HepG2 (cell line): Measurements from ENCODE around the gene LRRC40. TPM values are rescaled to one million over a fixed set of nuclear protein-coding genes. Genes with fewer than 3 reads are reported as not detected.

Source experiments
- ARID5B ChIP-seq: IDR thresholded peaks from 2 replicates; pipeline ENCODE4 v1.4.0; 2020; ENCODE audit warnings: mild to moderate bottlenecking, missing genetic modification reagents
- FOXO4 ChIP-seq: sonication (generic); formaldehyde crosslinking; conservative IDR thresholded peaks from 2 replicates; pipeline ENCODE4 v1.8.1; 2023; ENCODE audit warnings: missing genetic modification reagents
- IKZF4 ChIP-seq: sonication (generic); formaldehyde crosslinking; IDR thresholded peaks from 2 replicates; pipeline ENCODE4 v1.5.1; 2020; ENCODE audit warnings: borderline replicate concordance, mild to moderate bottlenecking, low read depth, missing genetic modification reagents; ENCODE audit errors: not compliant biosample characterization
- JDP2 ChIP-seq: sonication (generic); formaldehyde crosslinking; IDR thresholded peaks from 2 replicates; pipeline ENCODE4 v1.8.1; 2022; ENCODE audit warnings: missing genetic modification reagents, borderline replicate concordance
- KAT2B ChIP-seq: fragments of 150-350 bp; IDR thresholded peaks from 2 replicates; pipeline ENCODE4 v1.6.1; 2014; ENCODE audit warnings: low read depth, low read length, borderline replicate concordance
- MAFG ChIP-seq: sonication (generic); formaldehyde crosslinking; IDR thresholded peaks from 2 replicates; pipeline ENCODE4 v1.5.1; 2020; ENCODE audit warnings: mild to moderate bottlenecking, missing genetic modification reagents
- MEIS2 ChIP-seq: sonication (generic); formaldehyde crosslinking; IDR thresholded peaks from 2 replicates; pipeline ENCODE4 v1.9.0; 2021; ENCODE audit warnings: mild to moderate bottlenecking, missing genetic modification reagents
- PRDM4 ChIP-seq: sonication (generic); formaldehyde crosslinking; IDR thresholded peaks from 2 replicates; pipeline ENCODE4 v1.9.0; 2021; ENCODE audit warnings: missing genetic modification reagents, borderline replicate concordance
- SP1 ChIP-seq, 2 experiments: fragments of 450-650 bp in 1 of 2; sonication (generic) in 1 of 2; formaldehyde crosslinking in 1 of 2; IDR thresholded peaks; 2 replicates each; pipeline versions ENCODE4 v1.4.0 to v1.6.1; 2016 to 2020; ENCODE audit warnings: missing genetic modification reagents in 1 of 2
- THRA ChIP-seq: sonication (generic); formaldehyde crosslinking; IDR thresholded peaks from 2 replicates; pipeline ENCODE4 v1.4.0; 2020; ENCODE audit warnings: missing genetic modification reagents, borderline replicate concordance
- TIGD3 ChIP-seq: sonication (generic); formaldehyde crosslinking; IDR thresholded peaks from 2 replicates; pipeline ENCODE4 v1.5.1; 2020; ENCODE audit warnings: mild to moderate bottlenecking, missing genetic modification reagents, borderline replicate concordance
- ZBTB37 ChIP-seq: sonication (generic); formaldehyde crosslinking; IDR thresholded peaks from 2 replicates; pipeline ENCODE4 v1.4.0; 2020; ENCODE audit warnings: mild to moderate bottlenecking, missing genetic modification reagents
- ZNF33A ChIP-seq: sonication (generic); formaldehyde crosslinking; IDR thresholded peaks from 2 replicates; pipeline ENCODE4 v1.5.1; 2020; ENCODE audit warnings: missing genetic modification reagents, mild to moderate bottlenecking, moderate library complexity, borderline replicate concordance
- ZNF546 ChIP-seq: sonication (generic); formaldehyde crosslinking; conservative IDR thresholded peaks from 2 replicates; pipeline ENCODE4 v1.8.1; 2023; ENCODE audit warnings: mild to moderate bottlenecking, missing genetic modification reagents
- ZNF567 ChIP-seq: sonication (generic); formaldehyde crosslinking; IDR thresholded peaks from 2 replicates; pipeline ENCODE4 v1.8.1; 2023; ENCODE audit warnings: mild to moderate bottlenecking, missing genetic modification reagents, borderline replicate concordance
- polyA plus RNA-seq, 8 experiments: library from polyadenylated mRNA; depleted of rRNA in 3 of 8; stranded (reverse) in 7 of 8; unstranded in 1 of 8; fragments of >200 nt; fragmentation: Illumina TruSeq in 4 of 8; extraction: Trizol in 4 of 8; gene quantifications; 2 replicates each; pipeline versions ENCODE4 v1.2.1 to v1.2.3, GENCODE V29; 2011 to 2016; ENCODE audit warnings: low read depth in 4 of 8, missing spikeins in 1 of 8, mixed read lengths in 1 of 8; ENCODE audit not compliant: insufficient read depth in 1 of 8
- total RNA-seq, 5 experiments: library from RNA; depleted of rRNA; stranded (reverse); fragments of >200 nt; fragmentation: Illumina TruSeq; extraction: Trizol; gene quantifications; 2 replicates each; pipeline ENCODE4 v1.2.3, GENCODE V29; 2016; ENCODE audit warnings: low read depth in 1 of 5

LRRC40 gene
- total and polyA plus RNA-seq, 2 of the 13 experiments (the other 11 are each of a cell fraction or from before 2014, with no cell fraction given): 10.3 to 32.7 TPM

- no peak for TF ChIP-seq ZBTB37
- no peak for TF ChIP-seq PRDM4 (CRISPR knock-in tag)
- no peak for TF ChIP-seq JDP2
- TF ChIP-seq TIGD3: 0 out of 2 replicates have a peak, but pooled peaks have one; percentile 48
- no peak for TF ChIP-seq MAFG (CRISPR knock-in tag)
- no peak for TF ChIP-seq FOXO4 (CRISPR knock-in tag)
- peak; percentile 55; the same call in 1 of the 2 replicates for TF ChIP-seq ARID5B (CRISPR knock-in tag)
- TF ChIP-seq SP1 (IDR thresholded peaks at IDR 0.05): no peak
- TF ChIP-seq SP1 (CRISPR knock-in tag; IDR thresholded peaks at IDR 0.05): peak; percentile 73
- TF ChIP-seq ZNF546 (CRISPR knock-in tag): no peak
- no peak for TF ChIP-seq ZNF33A (CRISPR knock-in tag)
- peak; percentile 72 for TF ChIP-seq THRA
- TF ChIP-seq MEIS2 (CRISPR knock-in tag): peak; percentile 75
- TF ChIP-seq IKZF4: no peak
- peak; percentile 88; the same call in 1 of the 2 replicates for TF ChIP-seq ZNF567 (CRISPR knock-in tag)
- TF ChIP-seq KAT2B: no peak
Observed at GRCh38 chr1:70205434-70206118, at the start of gene LRRC40 (continued).
